ENCODE data around the gene ARID1B.

ARID1B gene

GRCh38 chr6:156791320-156791850 lies 14.2 kb downstream of the ARID1B start:
- peak; percentile 81 for DNase-seq (ENCODE audit: low spot score)

- DNase-seq (ENCODE audit: low spot score) = no peak
Observed at GRCh38 chr6:156793200-156793599, 16.0 kb downstream of the ARID1B start.

GRCh38 chr6:156794546-156795354 lies 17.6 kb downstream of the ARID1B start:
- DNase-seq (ENCODE audit: low spot score) = no peak

- DNase-seq (ENCODE audit: low spot score) = peak; percentile 46
Observed at GRCh38 chr6:156795825-156796224, 18.6 kb downstream of the ARID1B start.

GRCh38 chr6:156796627-156797026 lies 19.4 kb downstream of the ARID1B start:
- DNase-seq (ENCODE audit: low spot score) = no peak

- no peak for DNase-seq (ENCODE audit: low spot score)
Observed at GRCh38 chr6:156797901-156798735, 20.9 kb downstream of the ARID1B start.

GRCh38 chr6:156801712-156802111 lies 24.5 kb downstream of the ARID1B start:
- DNase-seq (ENCODE audit: low spot score) = no peak

GRCh38 chr6:156803353-156803752 lies 26.2 kb downstream of the ARID1B start:
- no peak for DNase-seq (ENCODE audit: low spot score)

GRCh38 chr6:156804402-156804801 lies 27.2 kb downstream of the ARID1B start:
- DNase-seq (ENCODE audit: low spot score) = no peak

GRCh38 chr6:156806155-156806554 lies 29.0 kb downstream of the ARID1B start:
- no peak for DNase-seq (ENCODE audit: low spot score)

GRCh38 chr6:156807028-156807427 lies 29.9 kb downstream of the ARID1B start:
- DNase-seq (ENCODE audit: low spot score) = peak; percentile 64

GRCh38 chr6:156807795-156808194 lies 30.6 kb downstream of the ARID1B start:
- peak; percentile 20 for DNase-seq (ENCODE audit: low spot score)

GRCh38 chr6:156808287-156808686 lies 31.1 kb downstream of the ARID1B start:
- peak; percentile 53 for DNase-seq (ENCODE audit: low spot score)

- DNase-seq (ENCODE audit: low spot score) = peak; percentile 82
Observed at GRCh38 chr6:156809034-156809433, 31.9 kb downstream of the ARID1B start.

GRCh38 chr6:156809446-156810178 lies 32.4 kb downstream of the ARID1B start:
- DNase-seq (ENCODE audit: low spot score) = no peak

GRCh38 chr6:156814036-156814581 lies 36.9 kb downstream of the ARID1B start:
- no peak for DNase-seq (ENCODE audit: low spot score)

GRCh38 chr6:156816505-156816904 lies 39.3 kb downstream of the ARID1B start:
- no peak for DNase-seq (ENCODE audit: low spot score)

GRCh38 chr6:156820089-156820798 lies 43.1 kb downstream of the ARID1B start:
- no peak for DNase-seq (ENCODE audit: low spot score)

GRCh38 chr6:156821707-156822106 lies 44.5 kb downstream of the ARID1B start:
- DNase-seq (ENCODE audit: low spot score) = no peak

GRCh38 chr6:156822747-156823206 lies 45.6 kb downstream of the ARID1B start:
- no peak for DNase-seq (ENCODE audit: low spot score)

- DNase-seq (ENCODE audit: low spot score) = no peak
Observed at GRCh38 chr6:156824142-156824541, 47.0 kb downstream of the ARID1B start.

Data from COLO829 (cell line).